Ascending aorta (tissue), 2 donors: ENCODE data around the gene EI24. TPM values are rescaled to one million over a fixed set of nuclear protein-coding genes. Genes with fewer than 3 reads are reported as not detected.
"Not testable (repeated sequence)": the region's sequence is repeated elsewhere in the genome, so short reads cannot be mapped to it uniquely, and the experiment has no call there.

Experiments used
- DNase-seq, 2 donors: peaks; one replicate each; pipeline ENCODE4 v3.0.0-alpha.2; 2019; ENCODE audit warnings: low spot score in 2 of 2
- H3K27ac ChIP-seq, 2 donors: fragments of 200-600 bp; sonication (generic); one replicate each; pipeline ENCODE4 v1.5.1; 2016 to 2017; ENCODE audit warnings: mild to moderate bottlenecking in 1 of 2
- H3K27me3 ChIP-seq: fragments of 200-600 bp; sonication (generic); one replicate; pipeline ENCODE4 v1.5.1; 2017
- H3K36me3 ChIP-seq, 2 donors: fragments of 200-600 bp; sonication (generic); one replicate each; pipeline ENCODE4 v1.5.1; 2016
- H3K4me1 ChIP-seq, 2 donors: fragments of 200-600 bp; sonication (generic); one replicate each; pipeline ENCODE4 v1.5.1; 2016 to 2017; ENCODE audit warnings: mild to moderate bottlenecking in 1 of 2
- H3K4me3 ChIP-seq, 2 donors: fragments of 200-600 bp; sonication (generic); one replicate each; pipeline ENCODE4 v1.5.1; 2016 to 2017; ENCODE audit warnings: mild to moderate bottlenecking in 1 of 2
- H3K9me3 ChIP-seq, 2 donors: fragments of 200-600 bp; sonication (generic); one replicate each; pipeline ENCODE4 v1.5.1; 2016
- CTCF ChIP-seq, 3 experiments: fragments of 200-600 bp in 2 of 3; fragments of 450-650 bp in 1 of 3; sonication (generic) in 2 of 3; IDR thresholded peaks; one replicate each; pipeline ENCODE4 v1.5.1; 2016 to 2019; ENCODE audit warnings: antibody characterized with exemption in 3 of 3, mild to moderate bottlenecking in 1 of 3, moderate library complexity in 1 of 3
- intact Hi-C: fragments of 100-400 bp; cut with DNase I; formaldehyde crosslinking; loops from one replicate; pipeline ENCODE4 v1.15.1; 2023
- total RNA-seq: library from RNA; depleted of rRNA; stranded (reverse); fragments of >200 nt; gene quantifications from one replicate; pipeline ENCODE4 v1.1.0, GENCODE V29; 2016

The EI24 gene
- 111 TPM for total RNA-seq

GRCh38 chr11:125568970-125569914, at the start of gene EI24:
Gene EI24 (plus strand): TSS chr11:125569477. CDS start chr11:125572528, 3,051 bp downstream.
- peaks cover 5 to 16% of the 10 kb centered on the region in 2 donors for H3K4me1 ChIP-seq
- H3K4me3 ChIP-seq, result peak within 1 kb of the TSS; percentile 94 to 96
- H3K36me3 ChIP-seq, result peaks cover 6 to 14% of the 10 kb centered on the region in 2 donors
- H3K27ac ChIP-seq, result peak within 1 kb of the TSS; percentile 83 to 84
- H3K9me3 ChIP-seq, result no peaks in the 10 kb centered on the region
- no peaks in the 10 kb centered on the region for H3K27me3 ChIP-seq
- TF ChIP-seq CTCF (IDR thresholded peaks at IDR 0.05), result peak; percentile 60 to 74 (median 73)
- intact Hi-C loops, result loop anchor here (1.0 to 5.0 kb wide), 6 partner anchors 23 to 493 kb away; partner anchors contain the start of genes CDON, CHEK1, FEZ1 and HYLS1
- DNase-seq, result peak; percentile 47 to 95

GRCh38 chr11:125519860-125520834, 49.1 kb upstream of the EI24 start:
- Histone ChIP-seq H3K9me3 (no peaks in the 10 kb centered on the region), H3K4me3 (no peak overlapping the region), H3K27me3 (no peaks in the 10 kb centered on the region), H3K27ac (peak overlapping the region in 1 of 2 donors; percentile 16), H3K4me1 (no peaks in the 10 kb centered on the region), H3K36me3 (no peaks in the 10 kb centered on the region)
- DNase-seq, result no peak
- intact Hi-C loops, result no loop called here
- no peak for TF ChIP-seq CTCF (IDR thresholded peaks at IDR 0.05)

GRCh38 chr11:125525303-125525702, 44.0 kb upstream of the EI24 start:
- H3K4me1 ChIP-seq, result no peaks in the 10 kb centered on the region
- no peak overlapping the region for H3K27ac ChIP-seq
- H3K4me3 ChIP-seq, result no peak overlapping the region
- intact Hi-C loops, result no loop called here
- no peaks in the 10 kb centered on the region for H3K9me3 ChIP-seq
- TF ChIP-seq CTCF (IDR thresholded peaks at IDR 0.05), result no peak
- DNase-seq, result no peak
- no peaks in the 10 kb centered on the region for H3K36me3 ChIP-seq
- H3K27me3 ChIP-seq, result no peaks in the 10 kb centered on the region

GRCh38 chr11:125532668-125533067, 36.6 kb upstream of the EI24 start:
- Histone ChIP-seq H3K9me3 (no peaks in the 10 kb centered on the region), H3K4me3 (no peak overlapping the region), H3K4me1 (no peaks in the 10 kb centered on the region), H3K27me3 (no peaks in the 10 kb centered on the region), H3K27ac (no peak overlapping the region), H3K36me3 (no peaks in the 10 kb centered on the region)
- intact Hi-C loops, result no loop called here
- DNase-seq, result no peak
- TF ChIP-seq CTCF (IDR thresholded peaks at IDR 0.05), result no peak

- intact Hi-C loops, result no loop called here
- TF ChIP-seq CTCF (IDR thresholded peaks at IDR 0.05), result no peak
- H3K36me3 ChIP-seq, result no peaks in the 10 kb centered on the region
Observed at GRCh38 chr11:125535585-125535984, 33.7 kb upstream of the EI24 start.

GRCh38 chr11:125536834-125537233, 32.4 kb upstream of the EI24 start:
- H3K27ac ChIP-seq, H3K9me3 ChIP-seq, H3K4me1 ChIP-seq, H3K36me3 ChIP-seq, intact Hi-C loops, DNase-seq, H3K4me3 ChIP-seq, H3K27me3 ChIP-seq: not testable (repeated sequence)

More at GRCh38 chr11:125535585-125535984, 33.7 kb upstream of the EI24 start:
- Histone ChIP-seq H3K27ac (no peak overlapping the region), H3K9me3 (no peaks in the 10 kb centered on the region), H3K27me3 (no peaks in the 10 kb centered on the region), H3K4me1 (no peaks in the 10 kb centered on the region), H3K4me3 (no peak overlapping the region)
- DNase-seq, result no peak
